Heart right ventricle (tissue), 16 donors: ENCODE measurements around the gene SLC22A25. TPM values are rescaled to one million over a fixed set of nuclear protein-coding genes. Genes with fewer than 3 reads are reported as not detected.
"Not testable (repeated sequence)": the region's sequence is repeated elsewhere in the genome, so short reads cannot be mapped to it uniquely, and the experiment has no call there.

Experiments used
- ATAC-seq, 8 donors: fragments of 200-7000 bp; cut with Tn5 transposase; one replicate each; pipeline ENCODE4 v1.9.1; 2020; ENCODE audit warnings: mild to moderate bottlenecking in 8 of 8, moderate library complexity in 8 of 8, moderate number of reproducible peaks in 1 of 8
- DNase-seq, 2 donors: peaks; one replicate each; pipeline ENCODE4 v3.0.0-alpha.2; 2020
- H3K27ac ChIP-seq, 10 donors: fragments of 200-600 bp; sonication (generic) in 2 of 10; one replicate each; pipeline versions ENCODE4 v1.5.0 to v1.8.0; 2020 to 2022; ENCODE audit warnings: mild to moderate bottlenecking in 3 of 10
- H3K27me3 ChIP-seq, 7 donors: fragments of 200-600 bp; one replicate each; pipeline ENCODE4 v1.8.0; 2021 to 2022; ENCODE audit warnings: mild to moderate bottlenecking in 2 of 7
- H3K36me3 ChIP-seq, 9 donors: fragments of 200-600 bp; sonication (generic) in 1 of 9; one replicate each; pipeline versions ENCODE4 v1.5.0 to v1.8.0; 2020 to 2022; ENCODE audit warnings: mild to moderate bottlenecking in 2 of 9
- H3K4me1 ChIP-seq, 9 donors: fragments of 200-600 bp; sonication (generic) in 1 of 9; one replicate each; pipeline versions ENCODE4 v1.5.0 to v1.8.0; 2020 to 2022; ENCODE audit warnings: mild to moderate bottlenecking in 4 of 9
- H3K4me3 ChIP-seq, 10 donors: fragments of 200-600 bp; sonication (generic) in 2 of 10; one replicate each; pipeline versions ENCODE4 v1.5.0 to v1.8.0; 2020 to 2022; ENCODE audit warnings: mild to moderate bottlenecking in 7 of 10, moderate library complexity in 2 of 10
- H3K9me3 ChIP-seq, 11 donors: fragments of 200-600 bp in 10 of 11; sonication (generic) in 2 of 11; one replicate each; pipeline versions ENCODE4 v1.5.0 to v1.8.0; 2013 to 2022; ENCODE audit warnings: mild to moderate bottlenecking in 2 of 11, control low read depth in 1 of 11, moderate library complexity in 1 of 11
- CTCF ChIP-seq, 9 donors: fragments of 200-600 bp; sonication (generic) in 2 of 9; IDR thresholded peaks; one replicate each; pipeline versions ENCODE4 v1.5.0 to v1.8.0; 2021 to 2022; ENCODE audit warnings: antibody characterized with exemption in 9 of 9, mild to moderate bottlenecking in 5 of 9, moderate library complexity in 1 of 9
- WGBS, 2 donors: extraction: QIAGEN DNeasy Blood & Tissue Kit; methylation state at CpG; one replicate each; pipeline ENCODE4 v1.1.7; 2013; ENCODE audit warnings: inconsistent platforms in 1 of 2; 5-methylcytosine and 5-hydroxymethylcytosine counted together
- intact Hi-C, 10 donors: fragments of 100-400 bp; cut with DNase I; formaldehyde crosslinking; loops; one replicate each; pipeline versions ENCODE4 v1.11.1 to v1.14.2; 2022
- polyA plus RNA-seq, 2 donors: library from polyadenylated mRNA; stranded (reverse); fragments of 200-250 nt; gene quantifications; one replicate each; pipeline ENCODE4 v1.2.3, GENCODE V29; 2013
- total RNA-seq, 10 donors: library from RNA; stranded (reverse); fragmentation: NEBNext Ultra II Directional in 3 of 10; extraction: Animal tissue kit (Norgen Biotek cat#: 25700) in 3 of 10; gene quantifications; one replicate each; pipeline versions ENCODE4 v1.2.1 to v1.2.4, GENCODE V29; 2021 to 2023
- donor health status: Arrhythmogenic right ventricular cardiomyopathy.
- donor health status: ischemic (EF 13 %, LVEDD 7.1; RV severe dilation, severe dysfunction).
- donor health status: healthy with polysubstance abuse.
- donor health status: DM: no; HTN: yes; CAD: no.
- donor health status: DM: no; HTN: no; CAD: no.
- donor health status: ischemic (EF 25% LVEDD 6.9; RV normal size, moderate dysfunction).
- donor health status: ischemic (EF 25% LVEDD 5.7; RV mildly dilated, moderate dysfunction).
- donor health status: healthy.
- donor health status: DM: yes; HTN: yes; CAD: no.
- donor health status: Ischemic cardiomyopathy.
- donor health status: ischemic (EF 35%, LVEDD 5.7; RV mildly dilated, moderate dysfunction).
- donor health status: nonischemic (EF 11% LVEDD 7.7; RV severe dilation, severe dysfunction).
- donor health status: DM: yes; HTN: yes; CAD: no.
- donor health status: PGD.
- donor health status: ischemic (EF 29% LVEDD 5.4; RV normal size, mild dysfunction).
- donor health status: nonischemic (EF 23%, LVEDD 6.1; RV moderate dilation, normal function).

The SLC22A25 gene
- total and polyA plus RNA-seq, 12 donors: not detected

DNA sequence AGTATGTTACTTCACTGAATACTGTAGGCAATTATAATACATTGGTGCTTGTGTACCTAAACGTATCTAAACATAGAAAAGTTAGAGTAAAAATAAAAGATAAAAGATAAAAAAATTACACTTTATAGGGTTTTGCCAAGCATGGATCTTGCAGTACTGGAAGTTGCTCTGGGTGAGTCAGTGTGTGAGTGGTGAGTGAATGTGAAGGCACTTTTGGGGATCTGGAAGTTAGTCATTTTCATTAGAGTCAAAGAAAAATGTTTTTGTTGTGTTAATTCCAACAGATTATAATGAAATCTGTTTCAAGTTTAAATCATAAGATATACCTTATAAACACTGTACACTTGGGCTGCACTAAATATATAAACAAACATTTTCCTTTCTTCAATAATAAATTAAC, 3.3 kb downstream of the SLC22A25 start:
- H3K36me3 ChIP-seq: no peaks in the 10 kb centered on the region
- H3K4me1 ChIP-seq: no peaks in the 10 kb centered on the region
- no peak overlapping the region for H3K27ac ChIP-seq
- H3K4me3 ChIP-seq: no peak overlapping the region
- no peak for ATAC-seq
- H3K27me3 ChIP-seq: peaks cover 0 to 25% (median 0%) of the 10 kb centered on the region in 7 donors
- H3K9me3 ChIP-seq: peaks cover 0 to 16% (median 0%) of the 10 kb centered on the region in 11 donors
- 34 to 43% methylated on average over 1 of the region's 1 CpG for WGBS, 2 donors
- DNase-seq: no peak
- intact Hi-C loops: no loop called here
- TF ChIP-seq CTCF (IDR thresholded peaks at IDR 0.05): no peak

- H3K27ac ChIP-seq: no peak overlapping the region
- peaks cover 0 to 20% (median 0%) of the 10 kb centered on the region in 7 donors for H3K27me3 ChIP-seq
- no peak overlapping the region for H3K4me3 ChIP-seq
- no peaks in the 10 kb centered on the region for H3K36me3 ChIP-seq
- DNase-seq (no peak), ATAC-seq (no peak)
- H3K9me3 ChIP-seq: peaks cover 0 to 16% (median 0%) of the 10 kb centered on the region in 11 donors
- TF ChIP-seq CTCF (IDR thresholded peaks at IDR 0.05): no peak
- intact Hi-C loops: no loop called here
- no peaks in the 10 kb centered on the region for H3K4me1 ChIP-seq
These were observed 4.1 kb downstream of the SLC22A25 start for GRCh38 chr11:63239254-63239653.

- peaks cover 0 to 10% (median 0%) of the 10 kb centered on the region in 7 donors for H3K27me3 ChIP-seq
- intact Hi-C loops: no loop called here
- no peak for TF ChIP-seq CTCF (IDR thresholded peaks at IDR 0.05)
- no peak overlapping the region for H3K4me3 ChIP-seq
- peaks cover 0 to 16% (median 0%) of the 10 kb centered on the region in 11 donors for H3K9me3 ChIP-seq
- no peaks in the 10 kb centered on the region for H3K4me1 ChIP-seq
- DNase-seq (no peak), ATAC-seq (no peak)
- no peaks in the 10 kb centered on the region for H3K36me3 ChIP-seq
- H3K27ac ChIP-seq: no peak overlapping the region
These were observed 6.0 kb downstream of the SLC22A25 start for GRCh38 chr11:63237413-63237812.

GRCh38 chr11:63235471-63236461, 7.6 kb downstream of the SLC22A25 start:
- H3K4me3 ChIP-seq, H3K36me3 ChIP-seq, intact Hi-C loops, H3K27ac ChIP-seq, ATAC-seq, H3K4me1 ChIP-seq, DNase-seq, H3K27me3 ChIP-seq: not testable (repeated sequence)
- WGBS, 2 donors: 84% methylated on average over 7 of the region's 8 CpGs
- H3K9me3 ChIP-seq: peaks cover 0 to 25% (median 0%) of the 10 kb centered on the region in 11 donors

GRCh38 chr11:63229815-63230214, 13.6 kb downstream of the SLC22A25 start:
- Histone ChIP-seq H3K9me3 (peaks cover 0 to 12% (median 0%) of the 10 kb centered on the region in 11 donors), H3K4me3 (no peak overlapping the region), H3K27me3 (peaks cover 0 to 5% (median 0%) of the 10 kb centered on the region in 7 donors), H3K27ac (no peak overlapping the region), H3K36me3 (no peaks in the 10 kb centered on the region), H3K4me1 (no peaks in the 10 kb centered on the region)
- WGBS, 2 donors: 25 to 35% methylated on average over 1 of the region's 1 CpG
- DNase-seq (no peak), ATAC-seq (no peak)
- intact Hi-C loops: no loop called here
- no peak for TF ChIP-seq CTCF (IDR thresholded peaks at IDR 0.05)
